ENCODE measurements around the gene PLEKHN1. TPM values are rescaled to one million over a fixed set of nuclear protein-coding genes. Genes with fewer than 3 reads are reported as not detected.

Gene PLEKHN1
- total and polyA plus RNA-seq, 8 donors = 0.11 to 5.1 (median 0.55) TPM

DNA sequence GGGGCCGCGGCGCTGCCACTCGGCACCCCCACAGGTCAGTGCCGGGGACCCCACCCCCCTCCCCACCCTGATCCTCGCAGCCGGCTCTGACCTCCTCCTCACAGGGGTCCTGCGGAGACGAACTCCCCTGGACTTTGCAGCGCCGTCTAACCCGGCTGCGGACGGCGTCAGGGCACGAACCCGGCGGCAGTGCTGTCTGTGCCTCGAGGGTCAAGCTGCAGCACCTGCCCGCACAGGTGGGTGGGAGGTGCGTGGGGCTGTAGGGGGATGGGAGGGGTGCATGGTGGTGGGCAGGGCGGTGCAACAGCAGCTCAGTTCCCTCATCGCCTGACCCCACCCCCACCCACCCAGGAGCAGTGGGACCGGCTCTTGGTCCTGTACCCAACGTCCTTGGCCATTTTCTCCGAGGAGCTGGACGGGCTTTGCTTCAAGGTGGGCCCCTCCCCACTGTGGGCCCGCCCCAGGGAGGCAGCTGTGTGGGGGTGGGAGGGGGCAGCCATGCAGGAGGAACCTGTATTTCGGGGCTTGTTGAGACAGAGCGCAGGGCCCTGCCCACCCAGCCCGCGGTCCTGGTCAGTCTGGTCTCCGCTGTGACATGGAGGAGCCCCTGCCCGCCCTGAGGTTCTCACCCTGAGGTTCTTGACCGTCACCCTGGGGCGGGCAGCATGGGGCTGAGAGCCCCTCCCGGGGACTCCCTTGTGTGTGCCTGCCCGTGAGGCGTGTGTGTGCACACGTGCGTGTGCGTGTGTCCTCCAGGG lies 4.9 kb downstream of the PLEKHN1 start:
- Histone ChIP-seq H3K36me3 (no peaks in the 10 kb centered on the region), H3K4me1 (peaks cover 7 to 19% of the 10 kb centered on the region in 2 donors), H3K4me3 (no peak overlapping the region), H3K27me3 (peaks cover 24 to 99% of the 10 kb centered on the region in 2 donors), H3K27ac (no peak overlapping the region), H3K9me3 (no peaks in the 10 kb centered on the region)
- TF ChIP-seq, protein P1, sequence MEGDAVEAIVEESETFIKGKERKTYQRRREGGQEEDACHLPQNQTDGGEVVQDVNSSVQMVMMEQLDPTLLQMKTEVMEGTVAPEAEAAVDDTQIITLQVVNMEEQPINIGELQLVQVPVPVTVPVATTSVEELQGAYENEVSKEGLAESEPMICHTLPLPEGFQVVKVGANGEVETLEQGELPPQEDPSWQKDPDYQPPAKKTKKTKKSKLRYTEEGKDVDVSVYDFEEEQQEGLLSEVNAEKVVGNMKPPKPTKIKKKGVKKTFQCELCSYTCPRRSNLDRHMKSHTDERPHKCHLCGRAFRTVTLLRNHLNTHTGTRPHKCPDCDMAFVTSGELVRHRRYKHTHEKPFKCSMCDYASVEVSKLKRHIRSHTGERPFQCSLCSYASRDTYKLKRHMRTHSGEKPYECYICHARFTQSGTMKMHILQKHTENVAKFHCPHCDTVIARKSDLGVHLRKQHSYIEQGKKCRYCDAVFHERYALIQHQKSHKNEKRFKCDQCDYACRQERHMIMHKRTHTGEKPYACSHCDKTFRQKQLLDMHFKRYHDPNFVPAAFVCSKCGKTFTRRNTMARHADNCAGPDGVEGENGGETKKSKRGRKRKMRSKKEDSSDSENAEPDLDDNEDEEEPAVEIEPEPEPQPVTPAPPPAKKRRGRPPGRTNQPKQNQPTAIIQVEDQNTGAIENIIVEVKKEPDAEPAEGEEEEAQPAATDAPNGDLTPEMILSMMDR (IDR thresholded peaks at IDR 0.05) = no peak
- intact Hi-C loops (cut with DNase I) = no loop called here
- ATAC-seq = no peak
- DNase-seq = no peak

DNA sequence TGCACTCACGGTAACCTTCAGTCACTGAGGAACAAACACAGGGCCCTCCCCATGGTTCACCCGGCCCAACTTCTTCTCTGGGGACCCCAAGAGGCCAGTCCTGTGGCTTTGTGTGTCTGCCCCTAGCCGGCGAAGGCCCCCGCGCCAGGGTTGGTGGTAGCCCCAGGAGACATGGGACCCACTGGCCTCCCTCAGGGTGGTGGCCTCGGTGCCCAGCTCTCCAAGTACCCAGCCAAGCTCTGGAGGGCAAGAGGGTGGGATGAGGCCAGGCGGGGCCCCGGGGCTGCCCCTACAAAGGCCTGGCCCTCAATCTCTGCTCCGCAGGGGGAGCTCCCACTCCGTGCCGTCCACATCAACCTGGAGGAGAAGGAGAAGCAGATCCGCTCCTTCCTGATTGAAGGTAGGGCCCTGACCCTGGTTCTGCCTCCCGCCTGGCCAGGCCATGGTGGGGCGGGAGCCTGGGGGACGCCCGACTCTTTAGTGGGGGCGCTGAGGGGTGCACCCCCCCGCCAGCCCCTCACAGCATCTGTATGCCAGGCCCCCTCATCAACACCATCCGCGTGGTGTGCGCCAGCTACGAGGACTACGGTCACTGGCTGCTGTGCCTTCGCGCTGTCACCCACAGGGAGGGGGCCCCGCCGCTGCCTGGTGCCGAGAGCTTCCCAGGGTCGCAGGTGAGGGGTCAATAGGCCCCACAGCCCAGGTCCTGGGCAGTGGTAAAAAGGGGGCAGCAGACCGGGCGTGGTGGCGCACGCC lies 5.6 kb downstream of the PLEKHN1 start:
- Histone ChIP-seq H3K9me3 (no peaks in the 10 kb centered on the region), H3K36me3 (no peaks in the 10 kb centered on the region), H3K4me1 (peaks cover 5 to 14% of the 10 kb centered on the region in 2 donors), H3K27ac (no peak overlapping the region), H3K4me3 (no peak overlapping the region), H3K27me3 (peaks cover 24 to 95% of the 10 kb centered on the region in 2 donors)
- TF ChIP-seq, protein P1 (IDR thresholded peaks at IDR 0.05) = no peak
- intact Hi-C loops (cut with DNase I) = no loop called here
- no peak for ATAC-seq
- DNase-seq = no peak

DNA sequence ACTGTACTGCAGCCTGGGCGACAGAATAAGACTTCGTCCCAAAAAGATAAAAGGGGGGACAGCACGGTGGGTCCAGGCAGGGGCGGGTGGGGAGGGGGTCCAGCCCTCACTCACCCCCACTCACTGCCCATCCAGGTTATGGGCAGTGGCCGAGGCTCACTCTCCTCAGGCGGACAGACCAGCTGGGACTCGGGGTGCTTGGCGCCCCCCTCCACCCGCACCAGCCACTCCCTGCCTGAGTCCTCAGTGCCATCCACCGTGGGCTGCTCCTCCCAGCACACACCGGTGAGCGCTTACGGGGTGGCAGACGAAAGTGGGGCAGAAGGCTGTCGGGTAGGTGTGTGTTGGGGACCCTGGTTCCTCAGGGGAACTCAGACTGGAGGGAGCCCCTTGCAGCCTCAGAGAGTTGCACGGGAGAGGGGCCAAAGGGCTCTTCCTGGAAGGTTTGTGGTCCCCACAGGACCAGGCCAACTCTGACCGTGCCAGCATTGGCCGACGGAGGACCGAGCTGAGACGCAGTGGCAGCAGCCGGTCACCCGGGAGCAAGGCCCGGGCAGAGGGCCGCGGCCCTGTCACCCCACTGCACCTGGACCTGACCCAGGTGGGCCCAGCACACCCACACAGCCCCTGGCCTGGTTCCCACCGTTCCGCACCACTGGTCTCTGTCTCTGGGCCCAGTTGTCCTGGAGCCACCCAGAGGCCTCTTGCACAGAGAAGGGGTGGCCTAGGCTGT lies 6.6 kb downstream of the PLEKHN1 start:
- no peak overlapping the region for H3K4me3 ChIP-seq
- H3K4me1 ChIP-seq = peaks cover 5 to 8% of the 10 kb centered on the region in 2 donors
- ATAC-seq (no peak), DNase-seq (no peak)
- TF ChIP-seq, protein P1 (IDR thresholded peaks at IDR 0.05) = no peak
- intact Hi-C loops (cut with DNase I) = no loop called here
- H3K27me3 ChIP-seq = peaks cover 24 to 85% of the 10 kb centered on the region in 2 donors
- no peaks in the 10 kb centered on the region for H3K9me3 ChIP-seq
- no peak overlapping the region for H3K27ac ChIP-seq
- H3K36me3 ChIP-seq = no peaks in the 10 kb centered on the region

DNA sequence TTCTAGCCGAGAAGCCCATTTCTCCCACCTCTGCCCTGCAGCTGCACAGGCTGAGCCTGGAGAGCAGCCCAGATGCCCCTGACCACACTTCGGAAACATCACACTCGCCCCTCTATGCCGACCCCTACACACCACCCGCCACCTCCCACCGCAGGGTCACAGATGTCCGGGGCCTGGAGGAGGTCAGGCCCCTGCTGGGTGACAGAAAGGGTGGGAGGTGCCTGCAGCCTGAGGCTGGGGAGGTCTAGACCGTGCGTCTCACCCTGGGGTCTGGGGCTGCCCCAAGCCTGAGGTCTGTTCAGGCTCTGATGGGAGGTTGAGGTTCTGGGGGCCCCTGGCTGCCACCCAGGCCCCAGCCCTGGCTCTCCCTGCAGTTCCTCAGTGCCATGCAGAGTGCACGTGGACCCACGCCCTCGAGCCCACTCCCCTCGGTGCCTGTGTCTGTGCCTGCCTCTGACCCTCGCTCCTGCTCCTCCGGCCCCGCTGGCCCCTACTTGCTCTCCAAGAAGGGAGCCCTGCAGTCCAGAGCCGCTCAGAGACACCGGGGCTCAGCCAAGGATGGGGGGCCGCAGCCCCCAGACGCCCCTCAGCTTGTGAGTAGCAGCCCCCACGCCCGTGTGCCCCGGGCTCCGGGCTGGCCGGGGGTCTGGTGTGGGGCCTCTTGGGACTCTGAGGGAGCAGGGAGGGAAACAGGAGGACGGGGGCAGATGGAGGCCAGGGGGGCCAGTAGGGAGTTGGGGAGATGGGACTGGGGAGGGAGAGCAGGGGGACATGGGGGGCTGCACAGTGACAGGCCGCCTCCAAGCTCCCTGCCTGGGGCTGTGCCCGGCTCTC lies 7.4 kb downstream of the PLEKHN1 start:
- H3K27me3 ChIP-seq = peaks cover 24 to 84% of the 10 kb centered on the region in 2 donors
- intact Hi-C loops (cut with DNase I) = no loop called here
- no peak overlapping the region for H3K4me3 ChIP-seq
- ATAC-seq (no peak), DNase-seq (no peak)
- H3K4me1 ChIP-seq = peaks cover 5 to 8% of the 10 kb centered on the region in 2 donors
- no peaks in the 10 kb centered on the region for H3K36me3 ChIP-seq
- TF ChIP-seq, protein P1 (IDR thresholded peaks at IDR 0.05) = no peak
- no peak overlapping the region for H3K27ac ChIP-seq
- no peaks in the 10 kb centered on the region for H3K9me3 ChIP-seq

Measured in left lung (tissue), 10 donors.